RCC 7860 (cell line): ENCODE measurements around the gene GLS2.
"Not testable (repeated sequence)": the region's sequence is repeated elsewhere in the genome, so short reads cannot be mapped to it uniquely, and the experiment has no call there.

Source experiments
- DNase-seq: peaks from one replicate; pipeline ENCODE4 v3.0.0-alpha.2; 2015; ENCODE audit warnings: low spot score
- FAIRE-seq: peaks from 2 replicates; lab custom pipeline; 2012; peaks lifted over from hg19 to GRCh38; lab: Jason Lieb, UNC

The GLS2 gene

GRCh38 chr12:56493409-56494105, 5.6 kb upstream of the GLS2 start:
- not testable (repeated sequence) for DNase-seq, FAIRE-seq

- DNase-seq, result no peak
- no peak for FAIRE-seq
Measured at GRCh38 chr12:56490360-56490759, 2.4 kb upstream of the GLS2 start.

- FAIRE-seq (no peak), DNase-seq (no peak)
Measured at GRCh38 chr12:56487448-56488040, 417 bp downstream of the GLS2 start.

GRCh38 chr12:56486694-56487093, 1.3 kb downstream of the GLS2 start:
- FAIRE-seq (no peak), DNase-seq (no peak)

GRCh38 chr12:56484566-56484965, 3.4 kb downstream of the GLS2 start:
- DNase-seq, result no peak
- FAIRE-seq, result no peak

GRCh38 chr12:56479625-56480024, 8.3 kb downstream of the GLS2 start:
- DNase-seq (no peak), FAIRE-seq (no peak)

- DNase-seq, result no peak
- FAIRE-seq, result no peak
Measured at GRCh38 chr12:56477521-56478225, 10.3 kb downstream of the GLS2 start.

- FAIRE-seq, result no peak
- DNase-seq, result no peak
Measured at GRCh38 chr12:56476972-56477432, 11.0 kb downstream of the GLS2 start.

GRCh38 chr12:56476143-56476542, 11.8 kb downstream of the GLS2 start:
- DNase-seq, result no peak
- FAIRE-seq, result no peak

- DNase-seq (no peak), FAIRE-seq (no peak)
Measured at GRCh38 chr12:56474389-56474788, 13.6 kb downstream of the GLS2 start.

GRCh38 chr12:56469007-56469930, 18.7 kb downstream of the GLS2 start:
- FAIRE-seq, result no peak
- peak; percentile 14 for DNase-seq

GRCh38 chr12:56468216-56469006, 19.6 kb downstream of the GLS2 start, which contains the start of gene SPRYD4:
TSS of gene SPRYD4 (plus strand) at chr12:56468578. CDS start at chr12:56468592, 14 bp downstream.
- FAIRE-seq, result peak; percentile 35
- peak; percentile 82 for DNase-seq

- FAIRE-seq, result no peak
Measured at GRCh38 chr12:56462565-56462964, 25.4 kb downstream of the GLS2 start.

GRCh38 chr12:56461235-56462159, 26.5 kb downstream of the GLS2 start:
- FAIRE-seq, result peak; percentile 58
- DNase-seq, result peak; percentile 83

More at GRCh38 chr12:56462565-56462964, 25.4 kb downstream of the GLS2 start:
- DNase-seq, result no peak

GRCh38 chr12:56457817-56458216, 30.1 kb downstream of the GLS2 start:
- DNase-seq, result no peak
- FAIRE-seq, result no peak

GRCh38 chr12:56454557-56454956, 33.4 kb downstream of the GLS2 start, which contains the start of gene MIP:
TSS of gene MIP (minus strand) at chr12:56454657. CDS start at chr12:56454613, 44 bp downstream.
- FAIRE-seq (no peak), DNase-seq (no peak)

GRCh38 chr12:56451147-56451546, 36.8 kb downstream of the GLS2 start:
- DNase-seq (no peak), FAIRE-seq (no peak)

- DNase-seq (no peak), FAIRE-seq (no peak)
Measured at GRCh38 chr12:56450241-56450640, 37.7 kb downstream of the GLS2 start.

GRCh38 chr12:56449622-56449984, 38.4 kb downstream of the GLS2 start:
- no peak for FAIRE-seq
- no peak for DNase-seq
